Activated CD4-positive, alpha-beta T cell treated with anti-CD3 and anti-CD28 coated beads for 36 hours (primary cell): ENCODE data around the gene SP140L. TPM values are rescaled to one million over a fixed set of nuclear protein-coding genes. Genes with fewer than 3 reads are reported as not detected.
"Not testable (repeated sequence)": the region's sequence is repeated elsewhere in the genome, so short reads cannot be mapped to it uniquely, and the experiment has no call there.

Source experiments
- ATAC-seq: fragments of 200-7000 bp; cut with Tn5 transposase; one replicate; pipeline ENCODE4 v1.10.0; 2021; ENCODE audit warnings: mild to moderate bottlenecking, moderate library complexity
- CTCF ChIA-PET: fragments of 350-600 bp; sonication (Branson Sonifier 250); formaldehyde crosslinking; loops from one replicate; lab custom pipeline; 2021; ENCODE audit warnings: antibody characterized with exemption; lab: Charles Lee
- POLR2A ChIA-PET: fragments of 350-600 bp; sonication (Branson Sonifier 250); formaldehyde crosslinking; loops from one replicate; lab custom pipeline; 2021; ENCODE audit warnings: antibody characterized with exemption, inconsistent platforms; lab: Charles Lee
- DNase-seq: peaks from one replicate; pipeline ENCODE4 v3.0.0-alpha.2; 2020
- H3K27ac Mint-ChIP-seq: one replicate; pipeline ENCODE4 v1.8.0; 2021; ENCODE audit warnings: mixed read lengths
- H3K27me3 Mint-ChIP-seq: one replicate; pipeline ENCODE4 v1.8.0; 2021; ENCODE audit warnings: mixed read lengths
- H3K36me3 Mint-ChIP-seq: one replicate; pipeline ENCODE4 v1.8.0; 2021; ENCODE audit warnings: low read depth, mixed read lengths
- H3K4me1 Mint-ChIP-seq: one replicate; pipeline ENCODE4 v1.8.0; 2021; ENCODE audit warnings: mixed read lengths
- H3K4me3 Mint-ChIP-seq: one replicate; pipeline ENCODE4 v1.8.0; 2021; ENCODE audit warnings: mild to moderate bottlenecking, moderate library complexity, mixed read lengths
- H3K9me3 Mint-ChIP-seq: one replicate; pipeline ENCODE4 v1.8.0; 2021; ENCODE audit warnings: low read depth, mixed read lengths
- intact Hi-C, 2 experiments: fragments of 100-400 bp; cut with DNase I in 1 of 2; cut with micrococcal nuclease in 1 of 2; formaldehyde crosslinking; loops; one replicate each; pipeline versions ENCODE4 v1.14.2 to v1.15.1; 2022 to 2024; cut with DNase I, micrococcal nuclease
- total RNA-seq, 2 experiments: library from RNA; stranded (reverse); gene quantifications; one replicate each; pipeline ENCODE4 v1.2.3, GENCODE V29; 2021

Gene SP140L
- total RNA-seq, result 10 to 100 TPM; 40.1 to 43.4 TPM

DNA sequence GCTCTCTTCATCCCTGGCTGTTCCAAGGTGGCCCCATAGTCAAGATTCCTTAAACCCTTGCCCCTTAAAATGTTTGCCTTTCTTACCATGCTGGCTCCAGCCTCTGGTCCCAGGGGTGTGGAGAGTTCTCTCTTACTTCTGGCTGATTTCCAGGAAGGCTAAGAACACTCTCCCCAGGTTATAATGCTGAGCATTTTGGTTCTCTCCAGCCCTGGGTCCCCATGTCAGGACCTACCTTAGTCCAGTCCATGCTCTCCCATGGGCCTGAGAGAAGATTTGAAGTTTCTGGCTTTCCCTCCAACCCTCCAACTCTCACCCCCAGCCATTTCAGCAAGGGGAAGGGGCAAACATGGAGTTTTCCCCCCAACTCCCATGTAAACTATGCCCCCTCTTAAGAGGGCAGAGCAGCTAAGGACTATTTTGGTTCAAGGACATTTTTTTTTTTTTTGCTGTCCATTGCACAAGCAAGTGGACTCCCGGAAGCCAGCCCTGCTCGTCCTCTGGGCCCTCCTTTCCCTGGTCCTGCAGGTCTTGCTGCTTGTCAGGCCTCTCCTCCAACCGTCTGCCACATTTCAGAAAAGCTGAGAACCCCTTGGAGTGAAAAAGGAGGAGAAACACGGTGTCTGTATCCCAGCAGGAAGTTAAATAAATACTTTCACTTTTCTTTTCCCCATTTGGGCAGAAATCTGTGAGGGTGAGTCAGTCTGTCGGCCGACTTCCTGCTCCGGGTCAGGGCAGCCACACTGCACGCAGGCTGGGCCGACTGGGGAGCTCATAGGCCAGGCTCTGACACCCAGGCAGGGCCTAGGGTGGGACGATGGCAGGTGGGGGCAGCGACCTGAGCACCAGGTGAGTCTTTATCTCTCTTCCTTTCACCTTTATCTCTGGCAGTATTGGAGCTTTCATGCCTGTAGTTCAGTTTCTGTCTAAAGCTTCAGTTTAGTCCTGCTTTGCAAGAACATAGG is at the start of gene SP140L:
SP140L (plus strand) TSS at position 741 of the 965 bp plus-strand sequence; CDS start at position 818, 77 bp downstream.
- peak; percentile 89 for DNase-seq
- ChIA-PET POLR2A (interaction anchor here (0.8 kb wide), 1 partner anchor 406 kb away, joined by 3 read pairs; no protein-coding TSS in a partner anchor), CTCF (interaction anchor here (0.7 to 1.5 kb wide), 11 partner anchors 9 to 488 kb away, joined by 3 to 6 read pairs (median 3); partner anchors contain the start of gene SP140)
- intact Hi-C loops, result loop anchor here (1.0 to 2.0 kb wide), 8 partner anchors 72 to 730 kb away; partner anchors contain the start of genes SP100 (in 2 of the 2), SP110 (in 2 of the 2), FBXO36 (in 1 of the 2) and PSMD1 (in 1 of the 2)
- Mint-ChIP-seq H3K4me3 (peak within 1 kb of the TSS; percentile 89), H3K9me3 (peaks cover 3% of the 10 kb centered on the region), H3K27ac (peak within 1 kb of the TSS; percentile 98), H3K27me3 (no peaks in the 10 kb centered on the region), H3K36me3 (peaks cover 34% of the 10 kb centered on the region), H3K4me1 (peaks cover 61% of the 10 kb centered on the region)
- peak; percentile 97 for ATAC-seq

- ATAC-seq (no peak), DNase-seq (no peak)
- Mint-ChIP-seq H3K9me3 (no peaks in the 10 kb centered on the region), H3K27me3 (no peaks in the 10 kb centered on the region), H3K4me3 (no peak overlapping the region), H3K27ac (no peak overlapping the region), H3K4me1 (peaks cover 6% of the 10 kb centered on the region), H3K36me3 (peaks cover 35% of the 10 kb centered on the region)
- intact Hi-C loops, result no loop called here
- ChIA-PET POLR2A (no interaction called here), CTCF (no interaction called here)
Observed at GRCh38 chr2:230282936-230283335, 44.1 kb upstream of the SP140L start.

DNA sequence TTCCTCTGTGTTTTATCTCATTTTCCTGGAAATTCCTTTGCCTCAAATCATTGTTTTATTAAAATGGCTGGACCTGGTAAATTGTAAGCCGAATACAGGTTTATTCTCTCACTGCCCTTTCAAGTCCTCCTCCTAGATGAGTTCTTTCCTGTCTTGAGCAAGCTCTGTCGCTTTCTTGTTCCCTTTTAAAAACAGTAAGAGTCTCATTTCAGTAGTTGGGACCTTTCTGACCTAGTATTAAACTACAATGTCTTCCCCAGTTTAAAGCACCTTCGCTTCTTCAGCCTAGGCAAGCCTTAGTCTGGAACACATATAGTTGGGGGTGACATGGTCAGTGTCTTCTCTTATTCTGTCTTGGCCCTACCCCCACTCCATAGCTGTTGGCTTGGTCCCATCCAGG is 40.9 kb upstream of the SP140L start:
- intact Hi-C loops, result loop anchor here in 1 of 2 experiments (5.0 kb wide), 1 partner anchor 34 kb away; no protein-coding TSS in a partner anchor
- Mint-ChIP-seq H3K36me3 (peaks cover 49% of the 10 kb centered on the region), H3K27ac (no peak overlapping the region), H3K9me3 (peaks cover 5% of the 10 kb centered on the region), H3K27me3 (no peaks in the 10 kb centered on the region), H3K4me1 (peaks cover 16% of the 10 kb centered on the region), H3K4me3 (no peak overlapping the region)
- ChIA-PET POLR2A (no interaction called here), CTCF (interaction anchor here (0.7 kb wide), 1 partner anchor 615 kb away, joined by 3 read pairs; no protein-coding TSS in a partner anchor)
- DNase-seq, result no peak
- no peak for ATAC-seq

GRCh38 chr2:230289311-230289710 is 37.7 kb upstream of the SP140L start:
- intact Hi-C loops, result loop anchor here in 1 of 2 experiments (5.0 kb wide), 1 partner anchor 37 kb away; no protein-coding TSS in a partner anchor
- ATAC-seq, CTCF ChIA-PET, H3K27me3 Mint-ChIP-seq, POLR2A ChIA-PET, H3K4me3 Mint-ChIP-seq, H3K27ac Mint-ChIP-seq, H3K9me3 Mint-ChIP-seq, DNase-seq: not testable (repeated sequence)
- H3K4me1 Mint-ChIP-seq, result peaks cover 16% of the 10 kb centered on the region
- peaks cover 67% of the 10 kb centered on the region for H3K36me3 Mint-ChIP-seq

- ATAC-seq, result no peak
- no peak for DNase-seq
- POLR2A ChIA-PET, result no interaction called here
- Mint-ChIP-seq H3K36me3 (peaks cover 78% of the 10 kb centered on the region), H3K4me3 (no peak overlapping the region), H3K27me3 (no peaks in the 10 kb centered on the region), H3K4me1 (peaks cover 5% of the 10 kb centered on the region), H3K9me3 (peaks cover 7% of the 10 kb centered on the region), H3K27ac (no peak overlapping the region)
- intact Hi-C loops, result no loop called here
- CTCF ChIA-PET, result no interaction called here
Observed at GRCh38 chr2:230295192-230295591, 31.8 kb upstream of the SP140L start.

GRCh38 chr2:230296917-230297316 is 30.1 kb upstream of the SP140L start:
- Mint-ChIP-seq H3K27me3 (no peaks in the 10 kb centered on the region), H3K27ac (no peak overlapping the region), H3K9me3 (peaks cover 14% of the 10 kb centered on the region), H3K36me3 (peaks cover 85% of the 10 kb centered on the region), H3K4me3 (no peak overlapping the region), H3K4me1 (peaks cover 5% of the 10 kb centered on the region)
- DNase-seq, result no peak
- POLR2A ChIA-PET, result no interaction called here
- ATAC-seq, result no peak
- intact Hi-C loops, result no loop called here
- CTCF ChIA-PET, result no interaction called here

DNA sequence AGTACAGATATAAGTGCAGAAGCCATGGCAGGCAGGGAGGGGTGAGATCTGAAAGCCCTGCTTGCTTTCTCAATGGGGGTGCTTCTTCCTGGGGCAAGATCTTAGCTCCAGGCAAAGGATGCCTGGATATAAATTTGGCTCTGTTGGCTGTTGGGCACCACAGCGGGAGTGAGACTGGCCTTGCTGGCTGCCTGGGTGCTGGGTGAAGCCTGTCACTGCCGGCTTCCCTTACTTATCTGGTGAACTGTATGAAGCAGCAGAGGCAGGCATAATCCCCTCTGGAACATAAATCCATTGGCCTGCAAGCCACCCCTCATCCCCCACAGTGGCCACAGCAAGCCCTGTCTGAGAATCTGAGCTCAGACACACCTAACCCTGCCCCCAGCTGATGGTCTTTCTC is 27.4 kb upstream of the SP140L start:
- DNase-seq, result no peak
- no peak for ATAC-seq
- Mint-ChIP-seq H3K27ac (no peak overlapping the region), H3K36me3 (peaks cover 69% of the 10 kb centered on the region), H3K4me3 (no peak overlapping the region), H3K4me1 (peaks cover 5% of the 10 kb centered on the region), H3K27me3 (no peaks in the 10 kb centered on the region), H3K9me3 (peaks cover 16% of the 10 kb centered on the region)
- CTCF ChIA-PET, result no interaction called here
- POLR2A ChIA-PET, result no interaction called here
- intact Hi-C loops, result no loop called here

GRCh38 chr2:230305416-230306275 is 21.3 kb upstream of the SP140L start:
- H3K4me3 Mint-ChIP-seq, result no peak overlapping the region
- H3K9me3 Mint-ChIP-seq, result peaks cover 4% of the 10 kb centered on the region
- peaks cover 30% of the 10 kb centered on the region for H3K36me3 Mint-ChIP-seq
- POLR2A ChIA-PET, result no interaction called here
- no peak for ATAC-seq
- H3K27ac Mint-ChIP-seq, result no peak overlapping the region
- CTCF ChIA-PET, result interaction anchor here (0.6 kb wide), 1 partner anchor 86 kb away, joined by 4 read pairs; the partner anchor contains the start of gene SP110
- no peaks in the 10 kb centered on the region for H3K4me1 Mint-ChIP-seq
- H3K27me3 Mint-ChIP-seq, result no peaks in the 10 kb centered on the region
- no peak for DNase-seq
- intact Hi-C loops, result no loop called here

- no peak overlapping the region for H3K4me3 Mint-ChIP-seq
- intact Hi-C loops, result no loop called here
- CTCF ChIA-PET, result interaction anchor here (0.9 kb wide), 1 partner anchor 16 kb away, joined by 3 read pairs; no protein-coding TSS in a partner anchor
- ATAC-seq (no peak), DNase-seq (no peak)
- no peaks in the 10 kb centered on the region for H3K27me3 Mint-ChIP-seq
- H3K4me1 Mint-ChIP-seq, result no peaks in the 10 kb centered on the region
- H3K27ac Mint-ChIP-seq, result no peak overlapping the region
- peaks cover 2% of the 10 kb centered on the region for H3K9me3 Mint-ChIP-seq
- POLR2A ChIA-PET, result no interaction called here
- peaks cover 26% of the 10 kb centered on the region for H3K36me3 Mint-ChIP-seq
Observed at GRCh38 chr2:230306474-230306873, 20.5 kb upstream of the SP140L start.

DNA sequence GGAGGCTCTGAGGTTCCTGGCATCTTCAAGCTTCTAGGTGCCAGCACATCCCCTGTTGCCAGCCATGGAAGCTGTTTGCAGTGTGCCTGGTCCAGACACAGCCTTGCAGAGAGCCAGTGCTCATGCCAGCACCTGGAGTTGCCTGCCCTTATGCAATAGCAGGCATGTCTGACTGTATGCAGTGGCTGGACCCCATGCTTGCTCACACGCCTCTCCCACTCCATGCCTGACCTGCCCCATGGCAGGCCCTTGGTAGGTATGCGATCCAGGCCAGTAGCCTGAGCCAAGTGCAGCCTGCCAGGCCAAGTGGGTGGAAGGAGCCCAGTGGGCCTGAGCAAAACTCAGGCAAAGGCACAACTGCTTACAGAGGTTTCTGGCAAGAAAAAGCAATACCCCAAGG is 19.5 kb upstream of the SP140L start:
- Mint-ChIP-seq H3K27ac (no peak overlapping the region), H3K4me3 (no peak overlapping the region), H3K27me3 (no peaks in the 10 kb centered on the region), H3K9me3 (peaks cover 2% of the 10 kb centered on the region), H3K36me3 (peaks cover 25% of the 10 kb centered on the region), H3K4me1 (no peaks in the 10 kb centered on the region)
- ATAC-seq, result no peak
- DNase-seq, result no peak
- intact Hi-C loops, result no loop called here
- POLR2A ChIA-PET, result no interaction called here
- CTCF ChIA-PET, result interaction anchor here (0.9 kb wide), 1 partner anchor 15 kb away, joined by 3 read pairs; no protein-coding TSS in a partner anchor
